Cardiac septum (tissue), 1 donor: ENCODE results near the gene ENTPD2. TPM values are rescaled to one million over a fixed set of nuclear protein-coding genes. Genes with fewer than 3 reads are reported as not detected.

Source experiments
- DNase-seq: peaks from one replicate; pipeline ENCODE4 v3.0.0-alpha.2; 2020; ENCODE audit warnings: low spot score
- intact Hi-C: fragments of 100-400 bp; cut with DNase I; formaldehyde crosslinking; loops from one replicate; pipeline ENCODE4 v1.14.0; 2022
- total RNA-seq: library from RNA; stranded (reverse); fragmentation: NEBNext Ultra II Directional; extraction: Animal tissue kit (Norgen Biotek cat#: 25700); gene quantifications from one replicate; pipeline ENCODE4 v1.2.1, GENCODE V29; 2021
- donor health status: DM: no; HTN: no; CAD: no.

Gene ENTPD2
- total RNA-seq, 1 donor from 2014 or later, result 0.92 TPM

GRCh38 chr9:137049544-137050449 is 4.1 kb downstream of the ENTPD2 start:
- DNase-seq, result no peak
- intact Hi-C loops, result no loop called here

- intact Hi-C loops, result no loop called here
- DNase-seq, result no peak
Measured at GRCh38 chr9:137048655-137049543, 5.0 kb downstream of the ENTPD2 start.

- peak; percentile 90 for DNase-seq
- intact Hi-C loops, result loop anchor here (2.0 kb wide), 1 partner anchor 23 kb away; no protein-coding TSS in a partner anchor
Measured at GRCh38 chr9:137046088-137046787, 7.6 kb downstream of the ENTPD2 start, which contains the start of gene NPDC1. NPDC1 (minus strand) TSS chr9:137046177; CDS start chr9:137045989, 188 bp downstream.

GRCh38 chr9:137045294-137046087 is 8.4 kb downstream of the ENTPD2 start:
- DNase-seq, result no peak
- intact Hi-C loops, result loop anchor here (2.0 kb wide), 1 partner anchor 23 kb away; no protein-coding TSS in a partner anchor

- intact Hi-C loops, result no loop called here
- DNase-seq, result no peak
Measured at GRCh38 chr9:137044502-137045177, 9.2 kb downstream of the ENTPD2 start.

GRCh38 chr9:137044037-137044436 is 9.8 kb downstream of the ENTPD2 start:
- intact Hi-C loops, result no loop called here
- no peak for DNase-seq

- no peak for DNase-seq
- intact Hi-C loops, result no loop called here
Measured at GRCh38 chr9:137042751-137043727, 10.8 kb downstream of the ENTPD2 start.

GRCh38 chr9:137041124-137041523 is 12.7 kb downstream of the ENTPD2 start:
- intact Hi-C loops, result no loop called here

GRCh38 chr9:137040568-137040967 is 13.3 kb downstream of the ENTPD2 start:
- DNase-seq, result no peak
- intact Hi-C loops, result no loop called here

More at GRCh38 chr9:137041124-137041523, 12.7 kb downstream of the ENTPD2 start:
- no peak for DNase-seq

GRCh38 chr9:137039611-137040366 is 14.1 kb downstream of the ENTPD2 start:
- no peak for DNase-seq
- intact Hi-C loops, result no loop called here

GRCh38 chr9:137038916-137039315 is 14.9 kb downstream of the ENTPD2 start:
- no peak for DNase-seq
- intact Hi-C loops, result no loop called here

GRCh38 chr9:137037483-137037882 is 16.4 kb downstream of the ENTPD2 start:
- intact Hi-C loops, result no loop called here
- no peak for DNase-seq

GRCh38 chr9:137037035-137037434 is 16.8 kb downstream of the ENTPD2 start:
- intact Hi-C loops, result no loop called here

GRCh38 chr9:137035937-137036336 is 17.9 kb downstream of the ENTPD2 start:
- intact Hi-C loops, result loop anchor here (2.0 kb wide), 1 partner anchor 87 kb away; no protein-coding TSS in a partner anchor
- DNase-seq, result no peak

More at GRCh38 chr9:137037035-137037434, 16.8 kb downstream of the ENTPD2 start:
- DNase-seq, result no peak

GRCh38 chr9:137035507-137035834 is 18.4 kb downstream of the ENTPD2 start:
- intact Hi-C loops, result loop anchor here (2.0 kb wide), 1 partner anchor 87 kb away; no protein-coding TSS in a partner anchor
- DNase-seq, result no peak
